WI38 (cell line): Measurements from ENCODE around the gene OR2L2.

Source experiments
- H3K4me3 ChIP-seq: 2 replicates; pipeline ENCODE4 v1.5.1; 2011; ENCODE audit warnings: low read depth, mild to moderate bottlenecking, control low read depth, low read length
- CTCF ChIP-seq: IDR thresholded peaks from 2 replicates; pipeline ENCODE4 v1.5.1; 2012; ENCODE audit warnings: low read depth, mild to moderate bottlenecking, control low read depth, low read length

The OR2L2 gene

GRCh38 chr1:248029770-248030169 lies at the start of gene OR2L2:
OR2L2 (plus strand) TSS chr1:248030070; CDS start chr1:248038268, 8,198 bp downstream.
- H3K4me3 ChIP-seq: no peak within 1 kb of the TSS
- no peak for TF ChIP-seq CTCF

GRCh38 chr1:247992986-247993385 lies 36.9 kb upstream of the OR2L2 start:
- H3K4me3 ChIP-seq: no peak overlapping the region
- TF ChIP-seq CTCF: no peak

GRCh38 chr1:247998811-247999210 lies 31.1 kb upstream of the OR2L2 start:
- H3K4me3 ChIP-seq: no peak overlapping the region
- TF ChIP-seq CTCF: no peak

- no peak overlapping the region for H3K4me3 ChIP-seq
- TF ChIP-seq CTCF: no peak
Observed at GRCh38 chr1:248000169-248000568, 29.7 kb upstream of the OR2L2 start.

- no peak for TF ChIP-seq CTCF
- no peak overlapping the region for H3K4me3 ChIP-seq
Observed at GRCh38 chr1:248007778-248008177, 22.1 kb upstream of the OR2L2 start.

- no peak overlapping the region for H3K4me3 ChIP-seq
- no peak for TF ChIP-seq CTCF
Observed at GRCh38 chr1:248009681-248010080, 20.2 kb upstream of the OR2L2 start.

GRCh38 chr1:248013229-248013710 lies 16.6 kb upstream of the OR2L2 start, which contains the start of gene OR2L5:
OR2L5 (plus strand) TSS chr1:248013660; CDS start chr1:248021948, 8,288 bp downstream.
- TF ChIP-seq CTCF: no peak
- H3K4me3 ChIP-seq: no peak within 1 kb of the TSS
